ENCODE measurements around the gene CDA. TPM values are rescaled to one million over a fixed set of nuclear protein-coding genes. Genes with fewer than 3 reads are reported as not detected.

CDA gene
- total RNA-seq, 1 donor from 2014 or later = 2.0 TPM

DNA sequence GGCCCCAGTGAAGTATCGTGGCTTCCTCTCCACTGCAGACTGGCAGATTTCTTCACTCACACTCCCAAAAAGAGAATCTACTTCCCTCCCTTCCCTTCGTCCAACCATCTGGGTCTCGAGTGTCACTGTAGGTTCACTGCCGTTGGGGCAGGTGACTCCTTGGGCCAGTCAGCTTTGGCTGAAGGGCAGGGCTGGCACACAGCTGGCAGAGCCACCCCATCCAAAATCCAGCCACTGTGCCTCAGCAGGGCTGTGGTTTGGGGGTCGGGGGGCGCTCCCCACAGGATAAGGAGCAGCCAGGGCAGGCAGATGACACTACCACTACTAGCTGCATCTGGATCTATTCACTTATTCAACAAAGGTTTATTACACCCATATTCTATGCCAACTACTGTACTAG, 54.2 kb downstream of the CDA start:
- no peak overlapping the region for H3K4me3 ChIP-seq
- H3K4me1 ChIP-seq = peaks cover 5% of the 10 kb centered on the region
- TF ChIP-seq CTCF (IDR thresholded peaks at IDR 0.05; ENCODE audit: borderline replicate concordance) = no peak
- H3K27me3 ChIP-seq (ENCODE audit: low read depth) = no peaks in the 10 kb centered on the region
- no peaks in the 10 kb centered on the region for H3K9me3 ChIP-seq (replicated peaks)
- no peak overlapping the region for H3K27ac ChIP-seq (replicated peaks)
- peaks cover 98% of the 10 kb centered on the region for H3K36me3 ChIP-seq
- intact Hi-C loops (cut with micrococcal nuclease) = loop anchor here (5.0 kb wide), 1 partner anchor 121 kb away; no protein-coding TSS in a partner anchor
- no peak for DNase-seq

DNA sequence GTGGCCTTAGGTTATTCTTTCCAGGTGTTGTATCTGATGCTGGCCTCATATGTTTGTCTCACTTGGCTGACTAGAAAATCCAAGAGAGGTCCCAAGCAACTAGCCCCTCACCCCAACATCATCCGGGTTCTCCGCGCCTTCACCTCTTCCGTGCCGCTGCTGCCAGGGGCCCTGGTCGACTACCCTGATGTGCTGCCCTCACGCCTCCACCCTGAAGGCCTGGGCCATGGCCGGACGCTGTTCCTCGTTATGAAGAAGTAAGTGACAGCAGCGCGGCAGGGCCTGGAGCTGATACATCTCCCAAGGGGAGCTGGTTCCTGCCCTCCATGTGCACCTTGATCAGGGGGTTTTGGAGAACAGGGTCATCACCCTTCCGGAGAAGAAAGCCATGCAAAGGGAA, 55.5 kb downstream of the CDA start:
- no peak for DNase-seq
- Histone ChIP-seq H3K9me3 (replicated peaks) (no peaks in the 10 kb centered on the region), H3K27me3 (ENCODE audit: low read depth) (no peaks in the 10 kb centered on the region), H3K4me3 (no peak overlapping the region), H3K27ac (replicated peaks) (no peak overlapping the region), H3K4me1 (peaks cover 5% of the 10 kb centered on the region), H3K36me3 (peaks cover 98% of the 10 kb centered on the region)
- intact Hi-C loops (cut with micrococcal nuclease) = loop anchor here (5.0 kb wide), 1 partner anchor 122 kb away; no protein-coding TSS in a partner anchor
- TF ChIP-seq CTCF (IDR thresholded peaks at IDR 0.05; ENCODE audit: borderline replicate concordance) = no peak

GRCh38 chr1:20645414-20645813, 56.5 kb downstream of the CDA start:
- Histone ChIP-seq H3K36me3 (peaks cover 98% of the 10 kb centered on the region), H3K27me3 (ENCODE audit: low read depth) (no peaks in the 10 kb centered on the region), H3K9me3 (replicated peaks) (no peaks in the 10 kb centered on the region), H3K4me1 (no peaks in the 10 kb centered on the region), H3K27ac (replicated peaks) (no peak overlapping the region), H3K4me3 (no peak overlapping the region)
- intact Hi-C loops (cut with micrococcal nuclease) = no loop called here
- no peak for TF ChIP-seq CTCF (IDR thresholded peaks at IDR 0.05; ENCODE audit: borderline replicate concordance)
- no peak for DNase-seq

DNA sequence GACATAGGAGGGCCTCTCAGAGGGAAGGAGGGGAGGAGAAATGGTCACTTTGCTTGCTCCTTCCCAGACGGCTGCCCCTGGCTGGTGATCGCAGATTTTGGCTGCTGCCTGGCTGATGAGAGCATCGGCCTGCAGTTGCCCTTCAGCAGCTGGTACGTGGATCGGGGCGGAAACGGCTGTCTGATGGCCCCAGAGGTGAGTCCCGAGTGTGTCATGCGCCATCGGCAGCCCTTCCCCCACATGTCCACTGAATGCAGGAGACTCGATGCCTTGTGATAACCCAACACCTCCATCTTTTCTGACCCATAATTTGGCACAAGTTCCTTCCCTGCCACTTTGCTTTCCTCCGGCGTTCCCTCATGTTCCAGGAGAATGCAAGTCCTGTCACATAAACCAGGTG, 59.5 kb downstream of the CDA start:
- H3K36me3 ChIP-seq = peaks cover 97% of the 10 kb centered on the region
- no peak overlapping the region for H3K27ac ChIP-seq (replicated peaks)
- H3K4me1 ChIP-seq = no peaks in the 10 kb centered on the region
- no peaks in the 10 kb centered on the region for H3K9me3 ChIP-seq (replicated peaks)
- intact Hi-C loops (cut with micrococcal nuclease) = no loop called here
- H3K27me3 ChIP-seq (ENCODE audit: low read depth) = no peaks in the 10 kb centered on the region
- TF ChIP-seq CTCF (IDR thresholded peaks at IDR 0.05; ENCODE audit: borderline replicate concordance) = no peak
- no peak for DNase-seq
- H3K4me3 ChIP-seq = no peak overlapping the region

DNA sequence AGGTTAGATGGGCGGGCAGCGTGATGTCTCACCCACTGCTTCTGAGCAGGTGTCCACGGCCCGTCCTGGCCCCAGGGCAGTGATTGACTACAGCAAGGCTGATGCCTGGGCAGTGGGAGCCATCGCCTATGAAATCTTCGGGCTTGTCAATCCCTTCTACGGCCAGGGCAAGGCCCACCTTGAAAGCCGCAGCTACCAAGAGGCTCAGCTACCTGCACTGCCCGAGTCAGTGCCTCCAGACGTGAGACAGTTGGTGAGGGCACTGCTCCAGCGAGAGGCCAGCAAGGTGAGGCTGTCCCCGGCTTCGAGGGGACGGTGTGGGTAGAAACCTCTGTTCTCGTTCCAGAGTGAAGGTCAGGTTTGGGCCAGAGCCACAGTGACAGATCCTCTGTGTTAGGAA, 60.0 kb downstream of the CDA start:
- Histone ChIP-seq H3K4me1 (peaks cover 3% of the 10 kb centered on the region), H3K36me3 (peaks cover 97% of the 10 kb centered on the region), H3K9me3 (replicated peaks) (no peaks in the 10 kb centered on the region), H3K27me3 (ENCODE audit: low read depth) (no peaks in the 10 kb centered on the region), H3K4me3 (no peak overlapping the region), H3K27ac (replicated peaks) (no peak overlapping the region)
- no peak for DNase-seq
- TF ChIP-seq CTCF (IDR thresholded peaks at IDR 0.05; ENCODE audit: borderline replicate concordance) = no peak
- intact Hi-C loops (cut with micrococcal nuclease) = no loop called here

DNA sequence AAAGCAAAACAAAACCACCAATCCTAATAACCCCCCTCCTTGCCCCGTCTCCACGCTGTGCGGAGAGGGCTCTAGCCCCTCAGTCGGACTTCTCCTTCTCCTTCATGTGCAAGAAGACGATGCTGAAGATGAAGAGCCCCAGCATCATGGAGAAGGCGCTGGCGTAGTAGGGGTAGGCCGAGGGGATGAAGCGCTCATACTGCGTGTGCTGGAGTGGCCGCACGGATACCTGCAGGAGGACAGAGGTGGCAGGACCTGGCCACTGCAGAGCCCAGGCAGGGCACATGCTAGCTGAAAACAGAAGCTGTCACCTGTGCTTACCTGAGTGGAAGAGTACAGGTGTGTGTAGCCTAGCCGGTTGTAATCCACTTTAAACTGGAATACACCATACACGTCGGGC, 63.4 kb downstream of the CDA start:
- no peak for TF ChIP-seq CTCF (IDR thresholded peaks at IDR 0.05; ENCODE audit: borderline replicate concordance)
- Histone ChIP-seq H3K36me3 (peaks cover 98% of the 10 kb centered on the region), H3K9me3 (replicated peaks) (no peaks in the 10 kb centered on the region), H3K4me3 (no peak overlapping the region), H3K27me3 (ENCODE audit: low read depth) (no peaks in the 10 kb centered on the region), H3K27ac (replicated peaks) (no peak overlapping the region), H3K4me1 (peaks cover 30% of the 10 kb centered on the region)
- no peak for DNase-seq
- intact Hi-C loops (cut with micrococcal nuclease) = no loop called here
